Activated CD8-positive, alpha-beta memory T cell treated with anti-CD3 and anti-CD28 coated beads for 1 hour (primary cell): ENCODE data around the gene DNAH14.

Experiments used
- DNase-seq, 2 donors: peaks; one replicate each; pipeline ENCODE4 v3.0.0-alpha.2; 2020; ENCODE audit warnings: low read depth in 1 of 2; ENCODE audit errors: extremely low read depth in 1 of 2

DNAH14 gene

GRCh38 chr1:225445639-225446594 lies 516.4 kb downstream of the DNAH14 start:
- no peak for DNase-seq

DNA sequence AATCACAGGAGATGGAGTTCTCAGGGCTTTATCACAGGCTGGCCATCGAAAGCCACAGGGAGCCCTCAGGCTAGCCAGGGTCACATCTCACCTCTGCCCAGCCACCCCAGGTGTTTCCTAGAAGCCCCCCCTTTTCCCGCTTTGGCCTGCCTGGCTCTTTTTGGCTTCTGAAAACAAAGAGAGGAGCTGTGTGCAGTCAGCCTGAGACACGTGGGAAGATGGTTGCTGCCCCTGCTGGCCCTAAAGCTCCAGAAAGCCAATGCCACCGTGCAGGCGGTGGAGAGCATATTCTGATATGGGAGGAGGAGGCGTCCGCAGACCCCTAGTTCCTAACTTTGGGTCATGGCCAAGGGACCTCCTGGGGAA lies 517.1 kb downstream of the DNAH14 start:
- DNase-seq = no peak

GRCh38 chr1:225446981-225447615 lies 517.6 kb downstream of the DNAH14 start:
- DNase-seq = no peak

GRCh38 chr1:225447650-225448089 lies 518.2 kb downstream of the DNAH14 start:
- no peak for DNase-seq

DNA sequence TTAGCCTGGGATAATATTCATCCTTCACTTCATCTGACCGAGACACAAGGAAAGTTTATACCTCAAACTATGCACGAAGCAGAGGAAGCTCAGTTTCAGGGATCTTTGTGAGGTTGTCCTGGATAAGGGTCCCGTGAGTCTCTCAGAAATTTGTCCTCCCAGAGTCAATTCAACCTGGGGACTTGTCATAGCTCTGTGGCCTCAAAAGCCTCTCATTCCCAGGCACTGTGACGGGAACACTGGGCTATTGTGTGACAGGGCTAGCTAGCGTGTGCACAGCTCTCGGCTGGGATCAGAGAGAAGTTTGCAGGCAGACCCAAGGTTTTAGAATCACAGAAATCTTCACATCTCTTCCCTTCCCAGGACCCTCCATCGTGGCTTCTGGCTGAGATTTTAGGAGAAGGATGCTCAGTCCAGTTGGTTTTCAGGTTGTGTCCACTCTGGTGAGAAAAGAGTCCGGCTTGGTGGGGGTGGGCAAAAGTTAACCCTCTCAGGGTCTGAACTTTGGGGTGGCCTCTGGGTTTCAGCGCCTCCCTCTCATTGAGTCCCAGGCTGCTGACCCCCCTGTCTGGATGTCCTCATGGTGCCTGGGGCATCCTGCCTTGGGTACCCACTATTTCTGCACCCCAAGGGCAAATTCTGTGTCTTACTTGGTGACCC lies 518.8 kb downstream of the DNAH14 start:
- DNase-seq = no peak
